Measurements from ENCODE around the gene SEMA3G.

- TF ChIP-seq YY1 (IDR thresholded peaks at IDR 0.05; ENCODE audit: insufficient read depth, insufficient read length), result no peak
- no peak for TF ChIP-seq SUZ12 (IDR thresholded peaks at IDR 0.05; ENCODE audit: extremely low read depth, insufficient read depth, insufficient read length)
These were observed 7.8 kb upstream of the SEMA3G start for GRCh38 chr3:52452570-52453221.
